ENCODE measurements around the gene ANKRD63.

ANKRD63 gene

GRCh38 chr15:40282869-40283614 is at the start of gene ANKRD63:
Gene ANKRD63 (minus strand): TSS chr15:40283064. CDS start chr15:40282586, 478 bp downstream.
- in situ Hi-C loops (cut with HindIII; ENCODE audit: low pct_ligation_motif_present, low pct_unique_long_range_greater_than_20kb, low sequenced_read_pairs), result no loop called here
- DNase-seq, result no peak

GRCh38 chr15:40332113-40332781 is 49.4 kb upstream of the ANKRD63 start:
- in situ Hi-C loops (cut with HindIII; ENCODE audit: low pct_ligation_motif_present, low pct_unique_long_range_greater_than_20kb, low sequenced_read_pairs), result no loop called here
- DNase-seq, result no peak

GRCh38 chr15:40331637-40332036 is 48.8 kb upstream of the ANKRD63 start:
- in situ Hi-C loops (cut with HindIII; ENCODE audit: low pct_ligation_motif_present, low pct_unique_long_range_greater_than_20kb, low sequenced_read_pairs), result no loop called here
- no peak for DNase-seq

GRCh38 chr15:40331026-40331425 is 48.2 kb upstream of the ANKRD63 start:
- no peak for DNase-seq
- in situ Hi-C loops (cut with HindIII; ENCODE audit: low pct_ligation_motif_present, low pct_unique_long_range_greater_than_20kb, low sequenced_read_pairs), result no loop called here

GRCh38 chr15:40330368-40330836 is 47.5 kb upstream of the ANKRD63 start:
- no peak for DNase-seq
- in situ Hi-C loops (cut with HindIII; ENCODE audit: low pct_ligation_motif_present, low pct_unique_long_range_greater_than_20kb, low sequenced_read_pairs), result no loop called here

- no peak for DNase-seq
- in situ Hi-C loops (cut with HindIII; ENCODE audit: low pct_ligation_motif_present, low pct_unique_long_range_greater_than_20kb, low sequenced_read_pairs), result no loop called here
Observed at GRCh38 chr15:40329804-40330203, 46.9 kb upstream of the ANKRD63 start.

GRCh38 chr15:40328751-40329150 is 45.9 kb upstream of the ANKRD63 start:
- in situ Hi-C loops (cut with HindIII; ENCODE audit: low pct_ligation_motif_present, low pct_unique_long_range_greater_than_20kb, low sequenced_read_pairs), result no loop called here
- no peak for DNase-seq

- DNase-seq, result peak; percentile 37
- in situ Hi-C loops (cut with HindIII; ENCODE audit: low pct_ligation_motif_present, low pct_unique_long_range_greater_than_20kb, low sequenced_read_pairs), result no loop called here
Observed at GRCh38 chr15:40328176-40328575, 45.3 kb upstream of the ANKRD63 start.

GRCh38 chr15:40327457-40327856 is 44.6 kb upstream of the ANKRD63 start:
- in situ Hi-C loops (cut with HindIII; ENCODE audit: low pct_ligation_motif_present, low pct_unique_long_range_greater_than_20kb, low sequenced_read_pairs), result no loop called here

GRCh38 chr15:40325700-40326099 is 42.8 kb upstream of the ANKRD63 start:
- in situ Hi-C loops (cut with HindIII; ENCODE audit: low pct_ligation_motif_present, low pct_unique_long_range_greater_than_20kb, low sequenced_read_pairs), result no loop called here
- DNase-seq, result no peak

More at GRCh38 chr15:40327457-40327856, 44.6 kb upstream of the ANKRD63 start:
- no peak for DNase-seq

GRCh38 chr15:40325188-40325587 is 42.3 kb upstream of the ANKRD63 start:
- in situ Hi-C loops (cut with HindIII; ENCODE audit: low pct_ligation_motif_present, low pct_unique_long_range_greater_than_20kb, low sequenced_read_pairs), result no loop called here
- DNase-seq, result no peak

GRCh38 chr15:40323953-40324937 is 41.4 kb upstream of the ANKRD63 start:
- in situ Hi-C loops (cut with HindIII; ENCODE audit: low pct_ligation_motif_present, low pct_unique_long_range_greater_than_20kb, low sequenced_read_pairs), result no loop called here

GRCh38 chr15:40323239-40323952 is 40.5 kb upstream of the ANKRD63 start, which contains the start of gene INAFM2:
Gene INAFM2 (plus strand): TSS chr15:40323692. CDS start chr15:40324056, 364 bp downstream.
- in situ Hi-C loops (cut with HindIII; ENCODE audit: low pct_ligation_motif_present, low pct_unique_long_range_greater_than_20kb, low sequenced_read_pairs), result no loop called here

More at GRCh38 chr15:40323953-40324937, 41.4 kb upstream of the ANKRD63 start:
- no peak for DNase-seq

GRCh38 chr15:40322531-40323238 is 39.8 kb upstream of the ANKRD63 start:
- DNase-seq, result no peak
- in situ Hi-C loops (cut with HindIII; ENCODE audit: low pct_ligation_motif_present, low pct_unique_long_range_greater_than_20kb, low sequenced_read_pairs), result no loop called here

More at GRCh38 chr15:40323239-40323952, 40.5 kb upstream of the ANKRD63 start, which contains the start of gene INAFM2:
- peak; percentile 89 for DNase-seq

GRCh38 chr15:40320931-40321371 is 38.1 kb upstream of the ANKRD63 start:
- DNase-seq, result peak; percentile 60

GRCh38 chr15:40320409-40320808 is 37.5 kb upstream of the ANKRD63 start:
- no peak for DNase-seq
- in situ Hi-C loops (cut with HindIII; ENCODE audit: low pct_ligation_motif_present, low pct_unique_long_range_greater_than_20kb, low sequenced_read_pairs), result no loop called here

More at GRCh38 chr15:40320931-40321371, 38.1 kb upstream of the ANKRD63 start:
- in situ Hi-C loops (cut with HindIII; ENCODE audit: low pct_ligation_motif_present, low pct_unique_long_range_greater_than_20kb, low sequenced_read_pairs), result no loop called here

- in situ Hi-C loops (cut with HindIII; ENCODE audit: low pct_ligation_motif_present, low pct_unique_long_range_greater_than_20kb, low sequenced_read_pairs), result no loop called here
- no peak for DNase-seq
Observed at GRCh38 chr15:40317580-40317979, 34.7 kb upstream of the ANKRD63 start.
